GM23248 (cell line): Measurements from ENCODE around the gene ZNF48. TPM values are rescaled to one million over a fixed set of nuclear protein-coding genes. Genes with fewer than 3 reads are reported as not detected.

ENCODE experiments used
- DNase-seq: peaks from one replicate; pipeline ENCODE4 v3.0.0-alpha.2; 2015
- H2AFZ ChIP-seq: fragments of 200-600 bp; sonication (generic); 2 replicates; pipeline ENCODE4 v1.6.1; 2016; ENCODE audit warnings: antibody characterized with exemption
- H3F3A ChIP-seq: fragments of 200-600 bp; sonication (generic); 2 replicates; pipeline ENCODE4 v1.6.1; 2016; ENCODE audit warnings: mild to moderate bottlenecking, antibody characterized with exemption, mixed run types; ENCODE audit not compliant: insufficient read depth
- H3K27ac ChIP-seq: fragments of 200-600 bp; sonication (generic); 2 replicates; pipeline ENCODE4 v1.5.1; 2016; ENCODE audit warnings: mild to moderate bottlenecking
- H3K27me3 ChIP-seq: fragments of 200-600 bp; sonication (generic); replicated peaks from 2 replicates; pipeline ENCODE4 v1.6.1; 2016; ENCODE audit warnings: mild to moderate bottlenecking; ENCODE audit not compliant: insufficient read depth
- H3K36me3 ChIP-seq: fragments of 200-600 bp; sonication (generic); 2 replicates; pipeline ENCODE4 v1.6.1; 2016; ENCODE audit warnings: low read depth, mild to moderate bottlenecking
- H3K4me1 ChIP-seq: fragments of 200-600 bp; sonication (generic); 2 replicates; pipeline ENCODE4 v1.6.1; 2016; ENCODE audit warnings: mild to moderate bottlenecking; ENCODE audit not compliant: insufficient read depth
- H3K4me2 ChIP-seq: fragments of 200-600 bp; sonication (generic); one replicate; pipeline ENCODE4 v1.6.1; 2016; ENCODE audit warnings: mild to moderate bottlenecking; ENCODE audit not compliant: unreplicated experiment
- H3K4me3 ChIP-seq: fragments of 200-600 bp; sonication (generic); 2 replicates; pipeline ENCODE4 v1.5.1; 2016; ENCODE audit warnings: mild to moderate bottlenecking
- H3K79me2 ChIP-seq: fragments of 200-600 bp; sonication (generic); 2 replicates; pipeline ENCODE4 v1.6.1; 2016; ENCODE audit warnings: mild to moderate bottlenecking; ENCODE audit not compliant: insufficient read depth
- H3K9ac ChIP-seq: fragments of 200-600 bp; sonication (generic); 2 replicates; pipeline ENCODE4 v1.6.1; 2016; ENCODE audit warnings: mild to moderate bottlenecking
- H3K9me2 ChIP-seq: fragments of 200-600 bp; sonication (generic); 2 replicates; pipeline ENCODE4 v1.6.1; 2016; ENCODE audit warnings: mixed run types, mild to moderate bottlenecking, moderate library complexity; ENCODE audit not compliant: insufficient read depth
- H3K9me3 ChIP-seq: fragments of 200-600 bp; sonication (generic); one replicate; pipeline ENCODE4 v1.6.1; 2017; ENCODE audit warnings: low read depth
- H4K20me1 ChIP-seq: fragments of 200-600 bp; sonication (generic); 2 replicates; pipeline ENCODE4 v1.6.0; 2016; ENCODE audit not compliant: insufficient read depth
- EZH2 ChIP-seq: fragments of 200-600 bp; sonication (generic); IDR thresholded peaks from 2 replicates; pipeline ENCODE4 v1.6.1; 2018; ENCODE audit warnings: antibody characterized with exemption, mild to moderate bottlenecking; ENCODE audit not compliant: insufficient read depth, poor library complexity, severe bottlenecking
- EZH2phosphoT487 ChIP-seq: fragments of 200-600 bp; sonication (generic); IDR thresholded peaks from 2 replicates; pipeline ENCODE4 v1.6.1; 2018; ENCODE audit warnings: antibody characterized with exemption, moderate library complexity, mild to moderate bottlenecking, low read depth; ENCODE audit not compliant: insufficient read depth
- WGBS, 2 experiments: methylation state at CpG; one replicate each; pipeline ENCODE4 v1.1.6; 2015 to 2017; ENCODE audit warnings: low lambda C conversion rate in 2 of 2, low coverage in 1 of 2; ENCODE audit errors: missing lambda C conversion rate in 2 of 2; 5-methylcytosine and 5-hydroxymethylcytosine counted together
- in situ Hi-C: fragments of 300-500 bp; cut with MboI; formaldehyde crosslinking; loops from 2 replicates; pipeline ENCODE4 v1.15.0; 2020
- polyA plus RNA-seq: library from polyadenylated mRNA; unstranded; fragments of >200 nt; fragmentation: Nextera tagmentation; extraction: Ambion mirVana; gene quantifications from 2 replicates; pipeline ENCODE4 v1.2.1, GENCODE V29; 2016
- total RNA-seq: library from RNA; depleted of rRNA; stranded (reverse); fragments of >200 nt; shearing (Covaris generic); gene quantifications from 2 replicates; pipeline ENCODE4 v1.2.3, GENCODE V29; 2014

ZNF48 gene
- total and polyA plus RNA-seq, 2 experiments from 2014 or later, result 0.81 to 16.2 TPM

- H4K20me1 ChIP-seq, result no peaks in the 10 kb centered on the region; the same call in 1 of the 2 replicates
- H3K4me2 ChIP-seq, result peak overlapping the region; percentile 100
- no peaks in the 10 kb centered on the region for H3K9me2 ChIP-seq
- H2AFZ ChIP-seq, result no peak overlapping the region; the same call in 1 of the 2 replicates
- peaks cover 23% of the 10 kb centered on the region for H3K4me1 ChIP-seq
- peak; percentile 87 for DNase-seq
- in situ Hi-C loops, result no loop called here
- peaks cover 10% of the 10 kb centered on the region; the same call in 1 of the 2 replicates for H3F3A ChIP-seq
- H3K9ac ChIP-seq, result peak overlapping the region; percentile 80
- H3K36me3 ChIP-seq, result peaks cover 4% of the 10 kb centered on the region; the same call in 1 of the 2 replicates
- peak overlapping the region; percentile 71 for H3K27ac ChIP-seq
- H3K79me2 ChIP-seq, result peaks cover 66% of the 10 kb centered on the region
- no peaks in the 10 kb centered on the region for H3K9me3 ChIP-seq
- TF ChIP-seq EZH2 (no peak), EZH2phosphoT487 (no peak)
- no peaks in the 10 kb centered on the region for H3K27me3 ChIP-seq
- H3K4me3 ChIP-seq, result peak overlapping the region; percentile 94
- WGBS, 2 experiments, result 1 to 3% methylated on average over 8 of the region's 8 CpGs
These were observed 27.0 kb upstream of the ZNF48 start for GRCh38 chr16:30368122-30368791.

GRCh38 chr16:30368792-30369090 lies 26.5 kb upstream of the ZNF48 start:
- H2AFZ ChIP-seq, result no peak overlapping the region; the same call in 1 of the 2 replicates
- WGBS, 2 experiments, result 1 to 2% methylated on average over 4 of the region's 4 CpGs
- no peak for DNase-seq
- peaks cover under 1% of the 10 kb centered on the region; the same call in 1 of the 2 replicates for H3K36me3 ChIP-seq
- peak overlapping the region; percentile 100 for H3K4me2 ChIP-seq
- peak overlapping the region; percentile 94 for H3K4me3 ChIP-seq
- H3K9me3 ChIP-seq, result no peaks in the 10 kb centered on the region
- H3K27ac ChIP-seq, result peak overlapping the region; percentile 71
- peak overlapping the region; percentile 80 for H3K9ac ChIP-seq
- H3K79me2 ChIP-seq, result peaks cover 62% of the 10 kb centered on the region
- peaks cover 23% of the 10 kb centered on the region for H3K4me1 ChIP-seq
- in situ Hi-C loops, result no loop called here
- H3K9me2 ChIP-seq, result no peaks in the 10 kb centered on the region
- TF ChIP-seq EZH2 (no peak), EZH2phosphoT487 (no peak)
- H4K20me1 ChIP-seq, result no peaks in the 10 kb centered on the region; the same call in 1 of the 2 replicates
- peaks cover 10% of the 10 kb centered on the region; the same call in 1 of the 2 replicates for H3F3A ChIP-seq
- H3K27me3 ChIP-seq, result no peaks in the 10 kb centered on the region

GRCh38 chr16:30369091-30369937 lies 25.9 kb upstream of the ZNF48 start:
- H2AFZ ChIP-seq, result no peak overlapping the region
- H4K20me1 ChIP-seq, result no peaks in the 10 kb centered on the region; the same call in 1 of the 2 replicates
- H3K4me1 ChIP-seq, result peaks cover 23% of the 10 kb centered on the region
- no peaks in the 10 kb centered on the region for H3K9me2 ChIP-seq
- H3F3A ChIP-seq, result peaks cover 10% of the 10 kb centered on the region; the same call in 1 of the 2 replicates
- H3K9me3 ChIP-seq, result no peaks in the 10 kb centered on the region
- H3K4me3 ChIP-seq, result peak overlapping the region; percentile 94
- H3K27me3 ChIP-seq, result no peaks in the 10 kb centered on the region
- peak overlapping the region; percentile 71 for H3K27ac ChIP-seq
- peak overlapping the region; percentile 100 for H3K4me2 ChIP-seq
- peak; percentile 54 for DNase-seq
- no peaks in the 10 kb centered on the region; the same call in 1 of the 2 replicates for H3K36me3 ChIP-seq
- 0 to 3% methylated on average over 26 to 28 of the region's 45 CpGs for WGBS, 2 experiments
- H3K79me2 ChIP-seq, result peaks cover 56% of the 10 kb centered on the region
- in situ Hi-C loops, result no loop called here
- peak overlapping the region; percentile 80 for H3K9ac ChIP-seq
- TF ChIP-seq EZH2, result no peak
- no peak for TF ChIP-seq EZH2phosphoT487

- in situ Hi-C loops, result no loop called here
- Histone ChIP-seq H2AFZ (no peak overlapping the region), H3K9me2 (no peaks in the 10 kb centered on the region), H3K27me3 (no peaks in the 10 kb centered on the region), H3K9ac (peak overlapping the region; percentile 80), H3K4me1 (peaks cover 23% of the 10 kb centered on the region), H3K4me2 (peak overlapping the region; percentile 100), H3K79me2 (peaks cover 49% of the 10 kb centered on the region), H3K4me3 (peak overlapping the region; percentile 94), H3K36me3 (no peaks in the 10 kb centered on the region; the same call in 1 of the 2 replicates), H3F3A (peaks cover 10% of the 10 kb centered on the region; the same call in 1 of the 2 replicates), H3K27ac (peak overlapping the region; percentile 71), H4K20me1 (no peaks in the 10 kb centered on the region; the same call in 1 of the 2 replicates), H3K9me3 (no peaks in the 10 kb centered on the region)
- WGBS, 2 experiments, result 2% methylated on average over 48 of the region's 76 CpGs; no CpG with 5 or more reads in 1 of the 2 experiments
- TF ChIP-seq EZH2phosphoT487, result no peak
- TF ChIP-seq EZH2, result no peak
- no peak for DNase-seq
These were observed 25.2 kb upstream of the ZNF48 start for GRCh38 chr16:30369938-30370455.
